AG10803 (cell line): ENCODE data around the gene ARHGEF11.

ENCODE experiments used
- DNase-seq: peaks from one replicate; pipeline ENCODE4 v3.0.0; 2010; ENCODE audit warnings: low read depth
- H3K4me3 ChIP-seq: 2 replicates; pipeline ENCODE4 v1.5.1; 2011; ENCODE audit warnings: mild to moderate bottlenecking, low read length, control low read depth
- CTCF ChIP-seq: conservative IDR thresholded peaks from 2 replicates; pipeline ENCODE4 v1.5.1; 2011; ENCODE audit warnings: mild to moderate bottlenecking, low read length, control low read depth, inconsistent platforms

ARHGEF11 gene

DNA sequence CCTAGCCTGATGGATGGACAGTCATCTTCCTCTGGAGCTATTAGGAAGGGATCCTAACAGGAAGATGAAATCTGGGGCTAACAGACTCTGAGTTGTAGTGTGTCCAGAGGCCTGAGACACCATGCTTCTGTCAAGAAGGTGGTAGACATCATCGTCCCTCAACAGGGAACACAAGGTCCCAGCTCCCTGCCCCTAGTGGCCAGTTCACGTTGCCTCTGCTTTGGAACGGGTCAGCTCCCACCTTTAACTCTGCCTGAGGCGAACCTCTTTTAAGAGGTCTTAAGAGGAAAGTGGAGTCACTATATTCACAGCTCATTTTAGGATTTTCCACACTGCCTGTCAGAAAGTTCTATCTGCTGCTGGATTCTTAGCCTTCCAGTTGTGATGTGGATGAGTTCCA lies 96.8 kb downstream of the ARHGEF11 start:
- H3K4me3 ChIP-seq: no peak overlapping the region
- DNase-seq: no peak
- no peak; the same call in 1 of the 2 replicates for TF ChIP-seq CTCF

DNA sequence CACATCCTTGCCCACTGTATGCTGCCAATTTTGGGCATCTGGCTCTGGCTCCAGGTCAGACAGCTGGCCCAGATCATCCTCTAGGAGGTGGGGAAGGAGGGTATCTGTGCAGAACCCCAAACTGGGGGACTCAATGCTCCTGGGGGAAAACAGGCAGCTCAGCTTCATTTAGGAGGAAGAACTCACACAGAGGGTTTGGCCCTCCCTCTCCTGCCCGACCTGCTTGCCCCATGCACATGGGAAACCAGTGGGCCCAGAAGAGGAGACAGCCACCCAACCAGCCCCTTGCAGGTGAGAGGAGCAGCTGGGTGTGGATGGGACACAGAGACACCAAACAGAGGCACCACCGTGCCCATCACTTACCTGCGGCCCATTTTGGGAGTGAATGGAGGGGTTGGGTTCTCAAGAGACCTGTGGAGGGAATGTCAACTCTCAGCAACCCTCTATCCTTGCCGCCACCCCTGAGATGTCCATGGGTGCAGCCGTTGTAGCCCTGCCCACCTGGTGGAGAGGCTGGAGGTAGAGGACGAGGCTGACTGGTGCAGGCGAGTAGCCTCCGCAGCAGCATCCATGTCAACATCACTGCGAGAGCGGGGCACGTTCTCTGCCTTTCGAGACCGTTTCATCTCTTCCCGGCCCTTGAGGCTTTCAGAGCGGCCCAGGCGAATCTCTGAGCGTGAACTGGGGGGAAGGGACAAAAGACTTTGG lies 97.6 kb downstream of the ARHGEF11 start:
- TF ChIP-seq CTCF: no peak
- DNase-seq: no peak
- H3K4me3 ChIP-seq: no peak overlapping the region

DNA sequence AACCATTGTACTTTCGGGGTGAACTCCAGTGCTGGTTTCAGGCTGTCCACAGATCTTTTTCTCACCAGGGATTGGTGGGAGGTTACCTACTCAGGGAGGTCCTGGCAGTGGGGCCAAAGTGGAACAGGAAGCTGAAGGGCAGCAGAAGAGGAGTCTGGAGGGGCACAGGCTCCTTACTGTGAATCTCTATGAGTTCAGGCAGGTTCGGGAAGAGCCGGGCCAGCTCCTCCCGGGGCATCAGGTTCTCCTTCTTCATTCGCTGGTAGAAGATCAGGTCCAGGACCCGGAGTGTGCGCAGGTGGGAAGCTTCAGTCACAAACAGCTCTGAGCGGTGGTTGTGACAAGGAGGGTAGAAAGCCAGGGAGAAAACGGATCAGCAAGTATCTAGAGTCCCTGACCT lies 98.4 kb downstream of the ARHGEF11 start:
- no peak for DNase-seq
- TF ChIP-seq CTCF: no peak
- H3K4me3 ChIP-seq: no peak overlapping the region

- H3K4me3 ChIP-seq: no peak overlapping the region
- DNase-seq: no peak
- TF ChIP-seq CTCF: no peak
Observed at GRCh38 chr1:156945881-156946661, 99.5 kb downstream of the ARHGEF11 start.

GRCh38 chr1:156944848-156945247 lies 100.7 kb downstream of the ARHGEF11 start:
- DNase-seq: no peak
- H3K4me3 ChIP-seq: no peak overlapping the region
- no peak for TF ChIP-seq CTCF

- H3K4me3 ChIP-seq: no peak overlapping the region
Observed at GRCh38 chr1:156944268-156944667, 101.3 kb downstream of the ARHGEF11 start.

More at GRCh38 chr1:156944268-156944667, 101.3 kb downstream of the ARHGEF11 start:
- TF ChIP-seq CTCF: no peak
- no peak for DNase-seq
